ENCODE results near the gene PARD3B. TPM values are rescaled to one million over a fixed set of nuclear protein-coding genes. Genes with fewer than 3 reads are reported as not detected.
"Not testable (repeated sequence)": the region's sequence is repeated elsewhere in the genome, so short reads cannot be mapped to it uniquely, and the experiment has no call there.

Gene PARD3B
- total RNA-seq, 2 experiments from 2014 or later, result 0.06 to 0.23 TPM

- POLR2A ChIA-PET, result no interaction called here
- CTCF ChIA-PET, result no interaction called here
Measured at GRCh38 chr2:204541637-204542036, 3.6 kb upstream of the PARD3B start.

DNA sequence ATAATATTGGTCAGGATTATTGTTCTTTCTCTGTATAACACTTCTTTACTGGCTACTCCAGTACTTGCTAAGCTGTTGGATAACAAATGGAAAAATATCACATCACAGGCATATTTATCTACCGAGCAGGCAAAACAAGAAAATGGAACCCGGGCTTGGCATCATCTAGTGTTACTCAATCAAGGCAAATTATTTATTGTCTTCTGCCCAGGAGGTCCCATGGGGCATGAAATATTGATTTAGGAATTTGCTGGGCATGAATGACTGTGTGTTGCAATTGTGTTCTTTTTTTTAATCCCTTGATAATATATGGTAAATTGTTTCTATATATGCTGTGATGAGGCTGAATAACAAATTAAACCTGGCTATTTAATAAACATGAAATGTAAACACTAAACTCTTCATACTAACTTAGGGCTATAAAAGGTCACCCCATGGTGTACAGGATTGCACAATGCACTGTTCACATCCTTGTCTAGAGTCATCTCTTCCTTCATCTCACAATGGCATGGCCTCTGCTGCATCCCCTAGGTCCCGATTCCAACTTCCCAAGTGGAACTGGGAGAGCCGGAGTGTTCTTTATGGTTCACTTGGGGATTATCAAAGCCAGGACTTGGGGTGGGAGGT is 2.2 kb upstream of the PARD3B start:
- CTCF ChIA-PET, result no interaction called here
- POLR2A ChIA-PET, result no interaction called here

GRCh38 chr2:204545861-204546735 is 823 bp downstream of the PARD3B start:
- ChIA-PET POLR2A (no interaction called here), CTCF (no interaction called here)

DNA sequence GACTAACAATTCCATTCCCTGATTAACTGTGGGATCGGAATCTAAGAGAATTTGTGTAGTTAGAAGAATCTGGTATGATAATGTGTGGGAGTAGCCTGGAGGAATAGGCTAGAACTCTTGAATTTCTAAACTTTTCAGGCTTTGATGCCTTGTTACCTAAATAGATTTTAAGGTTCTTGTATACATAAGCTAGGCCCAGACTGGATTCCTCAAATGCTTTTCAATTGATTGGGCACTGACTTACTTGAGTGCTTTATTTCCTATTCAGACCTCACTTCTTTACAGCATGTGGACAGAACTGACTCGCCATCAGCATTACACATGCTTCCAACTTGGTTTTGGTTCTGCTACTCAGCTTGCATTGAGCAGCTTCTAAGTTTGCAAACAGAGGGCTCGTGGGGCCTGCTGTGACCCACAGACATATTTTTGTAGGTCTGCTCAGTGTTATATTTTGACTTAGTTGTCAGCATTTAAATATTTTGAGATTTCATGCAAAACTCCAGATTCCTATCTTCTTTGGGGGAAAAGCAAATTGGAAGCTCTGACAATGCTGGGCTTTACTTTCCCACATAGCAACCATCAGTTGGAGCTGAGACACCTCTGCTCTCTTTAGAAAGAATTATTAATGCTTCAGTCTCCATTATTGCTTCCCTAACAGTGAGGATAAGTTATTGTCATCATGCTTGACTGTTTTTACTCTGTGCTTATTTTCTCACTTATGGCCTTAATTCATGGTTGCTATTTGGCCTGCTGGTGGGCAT is 5.7 kb downstream of the PARD3B start:
- ChIA-PET POLR2A (no interaction called here), CTCF (no interaction called here)

DNA sequence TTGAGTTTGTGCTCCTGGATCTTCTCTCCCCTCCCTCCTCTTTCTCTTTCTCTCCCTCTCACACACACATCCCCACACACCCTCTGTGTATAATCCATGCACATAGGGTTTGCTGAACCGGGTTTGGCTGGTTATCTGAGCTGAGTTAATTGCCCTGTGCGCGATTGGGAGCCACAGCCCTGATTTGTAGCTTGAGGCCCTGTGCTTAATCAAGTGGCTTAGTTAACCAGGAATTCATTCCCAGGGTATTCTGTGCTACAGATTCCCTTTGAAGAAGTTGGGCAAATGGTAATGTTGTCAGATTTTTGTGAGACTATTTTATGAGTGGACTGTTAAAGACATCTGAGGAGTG is 6.2 kb downstream of the PARD3B start:
- ChIA-PET CTCF (no interaction called here), POLR2A (no interaction called here)

DNA sequence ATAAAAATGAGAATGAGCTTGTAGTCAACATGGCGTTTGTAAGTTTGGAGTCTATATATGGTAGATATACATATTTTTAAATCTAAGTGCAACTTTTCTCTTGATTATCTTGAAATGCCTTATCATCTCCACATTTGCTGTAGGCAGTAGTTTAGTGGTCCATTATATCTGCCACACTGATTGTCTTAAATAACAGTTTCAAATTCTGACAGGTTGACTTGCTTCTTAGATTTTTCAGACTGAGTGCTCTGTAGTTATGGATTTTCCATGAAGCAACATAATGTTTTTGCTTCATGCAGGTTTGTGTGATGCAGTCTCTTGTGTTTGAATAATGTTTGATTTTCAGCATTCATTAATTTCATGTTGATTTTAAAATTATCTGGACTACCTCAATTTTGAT is 12.3 kb downstream of the PARD3B start:
- ChIA-PET CTCF (no interaction called here), POLR2A (no interaction called here)

DNA sequence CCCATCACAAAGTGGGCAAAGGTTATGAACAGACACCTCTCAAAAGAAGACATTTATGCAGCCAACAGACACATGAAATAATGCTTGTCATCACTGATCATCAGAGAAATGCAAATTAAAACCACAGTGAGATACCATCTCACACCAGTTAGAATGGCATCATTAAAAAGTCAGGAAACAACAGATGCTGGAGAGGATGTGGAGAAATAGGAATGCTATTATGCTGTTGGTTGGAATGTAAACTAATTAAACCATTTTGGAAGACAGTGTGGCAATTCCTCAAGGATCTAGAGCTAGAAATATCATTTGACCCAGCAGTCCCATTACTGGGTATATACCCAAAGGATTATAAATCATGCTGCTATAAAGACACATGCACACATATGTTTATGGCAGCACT is 14.1 kb downstream of the PARD3B start:
- CTCF ChIA-PET, POLR2A ChIA-PET: not testable (repeated sequence)

DNA sequence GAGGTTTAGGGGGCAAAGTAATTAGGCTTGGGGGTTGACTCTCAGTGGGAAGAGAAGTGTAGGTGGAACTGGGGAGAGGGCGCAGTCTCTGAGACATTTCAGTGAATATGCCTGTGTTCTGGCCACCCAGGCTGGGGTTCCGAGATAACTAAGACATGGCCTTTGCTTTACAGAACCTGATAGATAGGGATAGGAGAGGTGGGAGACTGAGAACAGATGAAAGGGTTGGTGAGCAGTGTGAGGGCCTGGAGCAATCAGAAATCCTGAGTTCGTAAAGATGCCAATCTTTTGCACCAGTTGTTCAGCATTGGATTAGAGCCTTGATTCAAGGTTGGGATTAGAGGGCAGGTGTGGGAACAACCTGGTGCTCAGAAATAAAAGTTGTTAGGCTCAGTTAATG is 15.6 kb downstream of the PARD3B start:
- CTCF ChIA-PET, result no interaction called here
- POLR2A ChIA-PET, result no interaction called here

GRCh38 chr2:204561771-204562170 is 16.5 kb downstream of the PARD3B start:
- POLR2A ChIA-PET, result no interaction called here
- CTCF ChIA-PET, result no interaction called here

GRCh38 chr2:204566439-204566838 is 21.2 kb downstream of the PARD3B start:
- POLR2A ChIA-PET, result no interaction called here
- CTCF ChIA-PET, result no interaction called here

GRCh38 chr2:204570421-204570820 is 25.1 kb downstream of the PARD3B start:
- POLR2A ChIA-PET, result no interaction called here
- CTCF ChIA-PET, result no interaction called here

DNA sequence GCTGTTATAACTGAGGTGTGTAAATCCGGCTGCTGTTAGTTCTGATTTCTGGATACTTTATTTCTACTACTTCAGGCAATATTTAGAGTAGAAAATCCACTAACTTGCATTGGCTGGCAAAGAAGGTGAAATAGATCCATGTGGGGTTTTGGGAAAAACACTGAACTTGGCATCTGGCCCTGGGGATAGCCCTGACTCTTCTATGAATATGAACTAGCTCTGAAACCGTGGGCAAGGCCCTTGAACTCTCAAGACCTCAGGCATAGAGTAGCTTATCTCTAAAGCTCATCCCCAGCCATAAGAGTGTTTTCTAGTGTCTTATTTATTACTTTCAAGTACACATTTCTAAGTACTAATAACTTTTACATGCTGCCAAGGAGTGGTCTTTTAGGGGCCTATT is 25.8 kb downstream of the PARD3B start:
- CTCF ChIA-PET, result no interaction called here
- POLR2A ChIA-PET, result no interaction called here

DNA sequence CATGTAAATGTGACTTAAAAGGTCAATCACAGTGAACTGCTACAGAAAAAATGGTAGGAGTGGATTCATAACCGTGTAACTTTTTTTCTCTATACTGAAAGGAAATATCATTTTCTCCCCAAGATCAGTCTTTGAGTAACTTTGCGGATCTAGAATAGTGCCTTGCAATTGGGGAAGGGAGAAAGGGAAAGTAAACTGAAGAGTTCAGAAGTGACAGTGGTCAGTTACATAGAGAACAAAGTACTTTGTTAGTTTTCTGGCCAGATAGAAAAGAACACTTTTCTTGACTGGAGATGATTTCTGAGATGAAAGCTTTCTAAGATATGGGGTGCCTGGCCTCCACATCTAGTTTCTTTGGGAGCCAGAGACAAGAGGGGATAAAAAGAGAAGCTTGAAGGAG is 26.6 kb downstream of the PARD3B start:
- POLR2A ChIA-PET, result no interaction called here
- CTCF ChIA-PET, result interaction anchor here (1.1 kb wide), 1 partner anchor 9 kb away, joined by 4 read pairs; no protein-coding TSS in a partner anchor

GRCh38 chr2:204573221-204573620 is 27.9 kb downstream of the PARD3B start:
- CTCF ChIA-PET, result no interaction called here
- POLR2A ChIA-PET, result no interaction called here

DNA sequence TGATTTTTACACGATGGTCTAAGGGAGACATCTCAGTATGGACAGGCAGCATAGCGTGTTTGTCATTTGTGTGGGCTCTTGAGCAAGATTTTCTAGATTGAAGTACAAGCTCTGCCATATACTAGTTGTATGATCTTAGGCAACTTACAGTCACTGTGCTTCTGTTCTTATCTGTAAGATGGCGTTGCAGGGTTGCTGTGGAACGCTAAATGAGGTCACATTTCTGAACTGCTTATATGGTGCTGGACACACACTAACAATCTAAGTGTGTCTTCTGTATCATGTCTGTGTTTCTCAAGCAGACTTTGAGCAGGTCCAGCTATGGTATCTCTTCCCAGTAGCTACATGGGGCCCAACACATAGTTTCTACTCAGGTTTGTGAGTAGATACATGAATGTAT is 29.2 kb downstream of the PARD3B start:
- POLR2A ChIA-PET, result no interaction called here
- CTCF ChIA-PET, result no interaction called here

GRCh38 chr2:204575463-204575862 is 30.2 kb downstream of the PARD3B start:
- ChIA-PET POLR2A (no interaction called here), CTCF (no interaction called here)

- POLR2A ChIA-PET, result no interaction called here
- CTCF ChIA-PET, result no interaction called here
Measured at GRCh38 chr2:204576362-204576979, 31.2 kb downstream of the PARD3B start.

DNA sequence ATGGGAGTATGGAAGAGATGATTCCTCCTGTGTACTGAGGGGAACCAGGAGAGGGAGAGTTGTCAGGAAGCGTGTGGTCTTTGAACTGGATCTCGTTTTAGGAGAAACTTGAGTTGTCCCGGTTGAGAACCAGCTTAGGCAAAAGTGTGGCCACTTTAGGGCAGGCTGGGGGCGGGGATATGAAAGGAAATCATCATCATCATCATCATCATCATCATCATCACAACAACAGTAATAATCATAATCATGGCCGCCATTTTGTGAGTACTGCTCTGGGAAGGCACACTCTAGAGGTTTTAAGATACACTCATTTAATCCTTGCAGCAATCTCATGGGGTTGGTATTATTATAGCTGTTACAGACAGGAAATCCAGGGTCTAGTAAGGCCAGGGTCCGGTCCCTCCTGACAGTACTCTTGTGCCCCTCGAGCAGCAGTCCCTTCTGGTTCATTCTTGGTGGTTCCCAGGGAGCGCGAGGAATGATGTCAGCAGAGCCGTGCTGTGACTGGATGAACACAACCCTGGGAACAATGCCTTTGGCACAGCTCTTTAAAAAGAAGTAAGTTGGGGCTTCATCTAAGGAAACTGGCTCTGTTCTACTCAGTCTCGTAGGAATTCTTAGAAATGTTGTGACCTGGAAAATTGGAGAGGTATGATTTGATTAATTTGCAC is 33.8 kb downstream of the PARD3B start:
- POLR2A ChIA-PET, result no interaction called here
- CTCF ChIA-PET, result no interaction called here

GRCh38 chr2:204581946-204582345 is 36.7 kb downstream of the PARD3B start:
- POLR2A ChIA-PET, result no interaction called here
- CTCF ChIA-PET, result no interaction called here

DNA sequence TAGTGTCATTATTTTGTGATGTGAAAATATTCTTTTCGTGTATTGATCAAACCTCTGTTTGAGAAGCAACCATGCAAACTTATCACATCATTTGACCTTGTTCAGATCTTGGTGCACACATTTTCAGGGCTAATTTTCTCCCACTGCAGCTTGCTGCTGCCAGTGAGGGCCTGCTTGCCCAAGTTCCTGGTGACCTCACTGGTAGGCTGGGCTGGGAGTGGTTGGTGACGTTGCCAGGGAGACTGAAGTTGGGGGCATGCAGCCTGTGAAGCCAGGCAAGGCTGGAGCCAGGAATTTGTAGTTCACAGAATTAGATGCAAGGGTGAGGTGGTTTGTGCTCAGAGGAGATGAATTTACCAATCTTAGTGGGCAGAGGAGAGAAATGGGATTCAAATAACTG is 38.5 kb downstream of the PARD3B start:
- CTCF ChIA-PET, result no interaction called here
- POLR2A ChIA-PET, result no interaction called here
